OCI-LY3 (cell line): ENCODE measurements around the gene CABLES1.

Experiments used
- H2AFZ ChIP-seq: fragments of 200-600, 300-600 bp; shearing (Covaris generic); 2 replicates; pipeline ENCODE4 v1.6.0; 2014; ENCODE audit warnings: antibody characterized with exemption, low read depth, low read length
- H3K27ac ChIP-seq: fragments of 200-600, 300-600 bp; sonication (generic); 2 replicates; pipeline ENCODE4 v1.5.1; 2014; ENCODE audit warnings: mild to moderate bottlenecking, low read length, moderate library complexity, mixed read lengths
- H3K27me3 ChIP-seq: fragments of 200-600, 300-600 bp; sonication (generic); 2 replicates; pipeline ENCODE4 v1.6.1; 2014; ENCODE audit warnings: low read depth, low read length, mixed read lengths
- H3K36me3 ChIP-seq: fragments of 200-600, 300-600 bp; sonication (generic); replicated peaks from 2 replicates; pipeline ENCODE3; 2014; ENCODE audit warnings: low read depth, low read length, mixed read lengths
- H3K4me1 ChIP-seq: fragments of 300-600, 200-600 bp; sonication (generic); 2 replicates; pipeline ENCODE4 v1.6.1; 2014; ENCODE audit warnings: low read length, mixed read lengths
- H3K4me2 ChIP-seq: fragments of 200-600, 300-600 bp; sonication (generic); 2 replicates; pipeline ENCODE4 v1.6.1; 2014; ENCODE audit warnings: low read length, mixed read lengths
- H3K4me3 ChIP-seq: fragments of 300-600, 200-600 bp; sonication (generic); 2 replicates; pipeline ENCODE4 v1.5.1; 2014; ENCODE audit warnings: antibody characterized with exemption, mild to moderate bottlenecking, low read length, moderate library complexity
- H3K79me2 ChIP-seq: fragments of 300-600, 200-600 bp; shearing (Covaris generic); 2 replicates; pipeline ENCODE4 v1.6.1; 2014; ENCODE audit warnings: mild to moderate bottlenecking, low read length, mixed read lengths
- H3K9ac ChIP-seq: fragments of 300-600, 200-600 bp; shearing (Covaris generic); 2 replicates; pipeline ENCODE4 v1.6.0; 2014; ENCODE audit warnings: mild to moderate bottlenecking, low read length, moderate library complexity
- H3K9me3 ChIP-seq: fragments of 200-600, 300-600 bp; shearing (Covaris generic); 2 replicates; pipeline ENCODE4 v1.6.1; 2014; ENCODE audit warnings: low read length, mixed read lengths; ENCODE audit not compliant: insufficient read depth
- H4K20me1 ChIP-seq: fragments of 200-600, 300-600 bp; sonication (generic); 2 replicates; pipeline ENCODE4 v1.6.1; 2016; ENCODE audit warnings: low read length, mixed read lengths; ENCODE audit not compliant: insufficient read depth
- CTCF ChIP-seq: fragments of 200-600, 300-600 bp; sonication (generic); IDR thresholded peaks from 2 replicates; pipeline ENCODE4 v1.5.1; 2014; ENCODE audit warnings: antibody characterized with exemption, low read length, low read depth
- EZH2phosphoT487 ChIP-seq: fragments of 200-600 bp; shearing (Covaris generic); IDR thresholded peaks from 2 replicates; pipeline ENCODE4 v1.6.1; 2018; ENCODE audit warnings: antibody characterized with exemption, mixed run types, low read depth

CABLES1 gene

GRCh38 chr18:23102493-23103261, 32.6 kb upstream of the CABLES1 start:
- TF ChIP-seq CTCF (no peak), EZH2phosphoT487 (no peak)
- no peaks in the 10 kb centered on the region for H3K9me3 ChIP-seq
- no peak overlapping the region for H3K27ac ChIP-seq
- H3K4me1 ChIP-seq = no peaks in the 10 kb centered on the region
- H3K4me2 ChIP-seq = no peak overlapping the region
- no peaks in the 10 kb centered on the region for H3K27me3 ChIP-seq
- H2AFZ ChIP-seq = no peak overlapping the region
- no peaks in the 10 kb centered on the region for H4K20me1 ChIP-seq
- no peaks in the 10 kb centered on the region for H3K79me2 ChIP-seq
- no peaks in the 10 kb centered on the region for H3K36me3 ChIP-seq
- no peak overlapping the region for H3K9ac ChIP-seq
- H3K4me3 ChIP-seq = no peak overlapping the region

- H3K79me2 ChIP-seq = no peaks in the 10 kb centered on the region
- H2AFZ ChIP-seq = no peak overlapping the region
- no peaks in the 10 kb centered on the region for H3K27me3 ChIP-seq
- H3K9me3 ChIP-seq = no peaks in the 10 kb centered on the region
- H3K36me3 ChIP-seq = no peaks in the 10 kb centered on the region
- TF ChIP-seq EZH2phosphoT487 = no peak
- TF ChIP-seq CTCF = no peak
- H3K4me1 ChIP-seq = no peaks in the 10 kb centered on the region
- H4K20me1 ChIP-seq = no peaks in the 10 kb centered on the region
- no peak overlapping the region for H3K4me2 ChIP-seq
- H3K27ac ChIP-seq = no peak overlapping the region
- no peak overlapping the region for H3K9ac ChIP-seq
- no peak overlapping the region for H3K4me3 ChIP-seq
Observed at GRCh38 chr18:23103449-23103848, 31.8 kb upstream of the CABLES1 start.

DNA sequence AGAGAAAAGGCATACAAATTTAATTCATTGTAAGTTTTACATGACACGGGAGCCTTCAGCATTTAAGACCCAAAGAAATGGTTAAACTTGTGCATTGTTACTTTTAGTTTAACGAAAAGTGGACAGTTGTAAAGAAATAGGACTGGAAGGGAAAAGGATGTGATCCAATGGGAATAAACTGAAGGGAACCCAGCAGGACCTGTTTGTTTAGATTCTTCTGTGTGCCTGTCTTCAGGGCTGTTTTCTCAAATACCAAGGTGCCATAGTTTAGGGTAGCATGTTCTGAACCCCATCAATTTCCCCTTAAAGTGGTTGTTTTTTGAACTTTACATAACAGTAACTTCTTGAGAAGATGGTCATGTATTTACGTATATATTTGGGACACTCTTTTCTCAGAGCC, 30.3 kb upstream of the CABLES1 start:
- no peaks in the 10 kb centered on the region for H4K20me1 ChIP-seq
- H3K9ac ChIP-seq = no peak overlapping the region
- H2AFZ ChIP-seq = no peak overlapping the region
- H3K4me2 ChIP-seq = no peak overlapping the region
- H3K79me2 ChIP-seq = no peaks in the 10 kb centered on the region
- no peaks in the 10 kb centered on the region for H3K9me3 ChIP-seq
- TF ChIP-seq CTCF (no peak), EZH2phosphoT487 (no peak)
- no peak overlapping the region for H3K27ac ChIP-seq
- no peaks in the 10 kb centered on the region for H3K36me3 ChIP-seq
- H3K4me3 ChIP-seq = no peak overlapping the region
- no peaks in the 10 kb centered on the region for H3K27me3 ChIP-seq
- no peaks in the 10 kb centered on the region for H3K4me1 ChIP-seq

- H3K9me3 ChIP-seq = no peaks in the 10 kb centered on the region
- H3K9ac ChIP-seq = no peak overlapping the region
- no peaks in the 10 kb centered on the region for H3K36me3 ChIP-seq
- no peak overlapping the region for H2AFZ ChIP-seq
- no peak overlapping the region for H3K4me2 ChIP-seq
- H3K4me3 ChIP-seq = no peak overlapping the region
- no peaks in the 10 kb centered on the region for H4K20me1 ChIP-seq
- TF ChIP-seq EZH2phosphoT487 (no peak), CTCF (no peak)
- H3K27ac ChIP-seq = no peak overlapping the region
- H3K4me1 ChIP-seq = no peaks in the 10 kb centered on the region
- no peaks in the 10 kb centered on the region for H3K79me2 ChIP-seq
- H3K27me3 ChIP-seq = no peaks in the 10 kb centered on the region
Observed at GRCh38 chr18:23105581-23106219, 29.6 kb upstream of the CABLES1 start.
